ENCODE data around the gene RBM19.

- TF ChIP-seq CTCF (IDR thresholded peaks at IDR 0.05; ENCODE audit: extremely low read depth in 1 of 2, insufficient read depth in 1 of 2, low read depth in 1 of 2, low read length in 2 of 2): no peak
- no peak for TF ChIP-seq POLR2AphosphoS5 (IDR thresholded peaks at IDR 0.05; ENCODE audit: insufficient read depth, low read depth, low read length)
- no peak for TF ChIP-seq EZH2 (IDR thresholded peaks at IDR 0.05; ENCODE audit: borderline replicate concordance, low read depth, low read length, severe bottlenecking)
- no peak for TF ChIP-seq MYC (IDR thresholded peaks at IDR 0.05; ENCODE audit: low read depth, low read length)
Observed at GRCh38 chr12:113906411-113907200, 59.5 kb downstream of the RBM19 start.

All from endothelial cell of umbilical vein (primary cell).